Measurements from ENCODE around the gene SLC26A1.
"Not testable (repeated sequence)": the region's sequence is repeated elsewhere in the genome, so short reads cannot be mapped to it uniquely, and the experiment has no call there.

Gene SLC26A1

GRCh38 chr4:951594-952468 is 41.4 kb downstream of the SLC26A1 start:
- DNase-seq: peak; percentile 41

- peak; percentile 17 for DNase-seq
Observed at GRCh38 chr4:951186-951585, 42.0 kb downstream of the SLC26A1 start.

GRCh38 chr4:950136-951020 is 42.8 kb downstream of the SLC26A1 start:
- DNase-seq: peak; percentile 35

GRCh38 chr4:949656-950055 is 43.5 kb downstream of the SLC26A1 start:
- peak; percentile 33 for DNase-seq

GRCh38 chr4:948936-949300 is 44.3 kb downstream of the SLC26A1 start:
- peak; percentile 27 for DNase-seq

GRCh38 chr4:948101-948935 is 44.9 kb downstream of the SLC26A1 start:
- DNase-seq: peak; percentile 32

GRCh38 chr4:947491-947971 is 45.7 kb downstream of the SLC26A1 start:
- DNase-seq: peak; percentile 21

- peak; percentile 38 for DNase-seq
Observed at GRCh38 chr4:946517-947471, 46.4 kb downstream of the SLC26A1 start.

- DNase-seq: no peak
Observed at GRCh38 chr4:946103-946450, 47.1 kb downstream of the SLC26A1 start.

GRCh38 chr4:945274-946102 is 47.7 kb downstream of the SLC26A1 start:
- peak; percentile 37 for DNase-seq

GRCh38 chr4:939508-939907 is 53.7 kb downstream of the SLC26A1 start:
- DNase-seq: not testable (repeated sequence)
